Measurements from ENCODE around the gene MED25. TPM values are rescaled to one million over a fixed set of nuclear protein-coding genes. Genes with fewer than 3 reads are reported as not detected.

The MED25 gene
- total and polyA plus RNA-seq, 2 donors (not counting 1 experiment from before 2014, with no cell fraction given), result 11.2 to 20.2 TPM

GRCh38 chr19:49786376-49786820 lies 31.7 kb upstream of the MED25 start:
- Histone ChIP-seq H3K4me3 (replicated peaks in 1 of 4; ENCODE audit: control extremely low read depth in 1 of 4, insufficient read depth in 1 of 4, low read depth in 3 of 4, low read length in 4 of 4) (no peak overlapping the region), H3K4me1 (ENCODE audit: control insufficient read depth, extremely low read depth, insufficient read depth, low read length) (peaks cover 8% of the 10 kb centered on the region), H3K27ac (ENCODE audit: insufficient read depth, low read length) (peak overlapping the region; percentile 54), H3K27me3 (ENCODE audit: control insufficient read depth, insufficient read depth, low read length) (no peaks in the 10 kb centered on the region), H3K9ac (ENCODE audit: insufficient read depth, low read length) (no peak overlapping the region), H2AFZ (ENCODE audit: low read length) (no peak overlapping the region), H3K4me2 (ENCODE audit: extremely low read depth, insufficient read depth, low read length) (peak overlapping the region; percentile 78), H4K20me1 (ENCODE audit: control insufficient read depth, extremely low read depth, insufficient read depth, low read length) (no peaks in the 10 kb centered on the region), H3K9me3 (ENCODE audit: control insufficient read depth, insufficient read depth, low read depth, low read length) (no peaks in the 10 kb centered on the region), H3K36me3 (ENCODE audit: control insufficient read depth, insufficient read depth, low read length) (peaks cover 26% of the 10 kb centered on the region), H3K79me2 (ENCODE audit: control insufficient read depth, insufficient read depth, low read length) (peaks cover 19% of the 10 kb centered on the region)
- no peak for TF ChIP-seq EZH2 (IDR thresholded peaks at IDR 0.05; ENCODE audit: low read length, missing control alignments)
- no peak for TF ChIP-seq CTCF (conservative IDR thresholded peaks at IDR 0.05 in 1 of 2, IDR thresholded peaks at IDR 0.05 in 1 of 2; ENCODE audit: low read depth in 1 of 2, low read length in 2 of 2)
- DNase-seq (ENCODE audit: low read depth in 2 of 2), result peak; percentile 41 to 58

DNA sequence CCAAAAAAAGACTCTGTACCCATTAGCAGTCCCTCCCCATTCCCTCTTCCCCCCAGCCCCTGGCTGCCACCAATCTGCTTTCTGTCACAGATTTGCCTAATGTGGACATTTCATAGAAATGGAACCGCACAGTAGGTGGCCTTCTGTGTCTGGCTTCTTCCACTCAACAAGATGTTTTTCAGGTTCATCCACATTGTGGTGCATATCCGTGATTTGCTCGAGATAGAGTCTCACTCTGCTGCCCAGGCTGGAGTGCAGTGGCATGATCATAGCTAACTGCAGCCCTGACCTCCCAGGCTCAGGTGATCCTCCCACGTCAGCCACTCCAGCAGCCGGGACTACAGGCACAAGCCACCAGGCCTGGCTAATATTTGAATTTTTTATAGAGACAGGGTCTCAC lies 30.3 kb upstream of the MED25 start:
- Histone ChIP-seq H3K27ac (ENCODE audit: insufficient read depth, low read length) (no peak overlapping the region), H3K4me3 (replicated peaks in 1 of 4; ENCODE audit: control extremely low read depth in 1 of 4, insufficient read depth in 1 of 4, low read depth in 3 of 4, low read length in 4 of 4) (no peak overlapping the region), H3K9ac (ENCODE audit: insufficient read depth, low read length) (no peak overlapping the region), H2AFZ (ENCODE audit: low read length) (no peak overlapping the region), H4K20me1 (ENCODE audit: control insufficient read depth, extremely low read depth, insufficient read depth, low read length) (no peaks in the 10 kb centered on the region), H3K9me3 (ENCODE audit: control insufficient read depth, insufficient read depth, low read depth, low read length) (no peaks in the 10 kb centered on the region), H3K36me3 (ENCODE audit: control insufficient read depth, insufficient read depth, low read length) (peaks cover 24% of the 10 kb centered on the region), H3K4me1 (ENCODE audit: control insufficient read depth, extremely low read depth, insufficient read depth, low read length) (peaks cover 8% of the 10 kb centered on the region), H3K4me2 (ENCODE audit: extremely low read depth, insufficient read depth, low read length) (no peak overlapping the region), H3K79me2 (ENCODE audit: control insufficient read depth, insufficient read depth, low read length) (peaks cover 19% of the 10 kb centered on the region), H3K27me3 (ENCODE audit: control insufficient read depth, insufficient read depth, low read length) (no peaks in the 10 kb centered on the region)
- no peak for DNase-seq (ENCODE audit: low read depth in 2 of 2)
- TF ChIP-seq CTCF (conservative IDR thresholded peaks at IDR 0.05 in 1 of 2, IDR thresholded peaks at IDR 0.05 in 1 of 2; ENCODE audit: low read depth in 1 of 2, low read length in 2 of 2), result no peak
- no peak for TF ChIP-seq EZH2 (IDR thresholded peaks at IDR 0.05; ENCODE audit: low read length, missing control alignments)

- Histone ChIP-seq H3K4me1 (ENCODE audit: control insufficient read depth, extremely low read depth, insufficient read depth, low read length) (peaks cover 10% of the 10 kb centered on the region), H3K79me2 (ENCODE audit: control insufficient read depth, insufficient read depth, low read length) (peaks cover 19% of the 10 kb centered on the region), H3K9ac (ENCODE audit: insufficient read depth, low read length) (no peak overlapping the region), H4K20me1 (ENCODE audit: control insufficient read depth, extremely low read depth, insufficient read depth, low read length) (no peaks in the 10 kb centered on the region), H3K27ac (ENCODE audit: insufficient read depth, low read length) (no peak overlapping the region), H3K4me2 (ENCODE audit: extremely low read depth, insufficient read depth, low read length) (no peak overlapping the region), H3K27me3 (ENCODE audit: control insufficient read depth, insufficient read depth, low read length) (no peaks in the 10 kb centered on the region), H3K4me3 (replicated peaks in 1 of 4; ENCODE audit: control extremely low read depth in 1 of 4, insufficient read depth in 1 of 4, low read depth in 3 of 4, low read length in 4 of 4) (no peak overlapping the region), H3K36me3 (ENCODE audit: control insufficient read depth, insufficient read depth, low read length) (peaks cover 24% of the 10 kb centered on the region), H2AFZ (ENCODE audit: low read length) (no peak overlapping the region), H3K9me3 (ENCODE audit: control insufficient read depth, insufficient read depth, low read depth, low read length) (no peaks in the 10 kb centered on the region)
- no peak for DNase-seq (ENCODE audit: low read depth in 2 of 2)
- TF ChIP-seq EZH2 (IDR thresholded peaks at IDR 0.05; ENCODE audit: low read length, missing control alignments), result no peak
- no peak for TF ChIP-seq CTCF (conservative IDR thresholded peaks at IDR 0.05 in 1 of 2, IDR thresholded peaks at IDR 0.05 in 1 of 2; ENCODE audit: low read depth in 1 of 2, low read length in 2 of 2)
Observed at GRCh38 chr19:49788857-49789256, 29.2 kb upstream of the MED25 start.

Data from fibroblast of lung (primary cell).